Heart left ventricle (tissue), 16 donors: ENCODE measurements around the gene PRSS57. TPM values are rescaled to one million over a fixed set of nuclear protein-coding genes. Genes with fewer than 3 reads are reported as not detected.
A peak's percentile ranks its signal among the peaks of the same experiment; 100 is the strongest.

Source experiments
- ATAC-seq, 4 donors: fragments of 200-7000 bp; cut with Tn5 transposase; one replicate each; pipeline ENCODE4 v1.9.1; 2020 to 2022; ENCODE audit warnings: moderate library complexity in 4 of 4, mild to moderate bottlenecking in 3 of 4, moderate number of reproducible peaks in 1 of 4
- DNase-seq, 5 donors: peaks; one replicate each; pipeline ENCODE4 v3.0.0-alpha.2; 2020
- H3K27ac ChIP-seq, 12 donors: fragments of 200-600 bp; sonication (generic) in 4 of 12; one replicate each; pipeline versions ENCODE4 v1.5.0 to v1.8.0; 2016 to 2022; ENCODE audit warnings: mild to moderate bottlenecking in 2 of 12
- H3K27me3 ChIP-seq, 9 donors: fragments of 200-600 bp; sonication (generic) in 2 of 9; one replicate each; pipeline versions ENCODE4 v1.5.1 to v1.8.0; 2016 to 2022; ENCODE audit warnings: mild to moderate bottlenecking in 3 of 9
- H3K36me3 ChIP-seq, 9 donors: fragments of 200-600 bp; sonication (generic) in 2 of 9; one replicate each; pipeline versions ENCODE4 v1.5.0 to v1.8.0; 2018 to 2022; ENCODE audit warnings: mild to moderate bottlenecking in 2 of 9
- H3K4me1 ChIP-seq, 12 donors: fragments of 200-600 bp; sonication (generic) in 4 of 12; one replicate each; pipeline versions ENCODE4 v1.5.0 to v1.8.0; 2016 to 2022; ENCODE audit warnings: mild to moderate bottlenecking in 3 of 12
- H3K4me3 ChIP-seq, 12 donors: fragments of 200-600 bp; sonication (generic) in 4 of 12; one replicate each; pipeline versions ENCODE4 v1.5.0 to v1.8.0; 2017 to 2022; ENCODE audit warnings: mild to moderate bottlenecking in 9 of 12, moderate library complexity in 4 of 12
- H3K9me3 ChIP-seq, 12 donors: fragments of 200-600 bp; sonication (generic) in 4 of 12; one replicate each; pipeline versions ENCODE4 v1.5.0 to v1.8.0; 2016 to 2022; ENCODE audit warnings: mild to moderate bottlenecking in 1 of 12
- CTCF ChIP-seq, 12 donors: fragments of 200-600 bp; sonication (generic) in 4 of 12; IDR thresholded peaks; one replicate each; pipeline versions ENCODE4 v1.5.0 to v1.8.0; 2018 to 2022; ENCODE audit warnings: antibody characterized with exemption in 12 of 12, mild to moderate bottlenecking in 5 of 12
- POLR2A ChIP-seq, 2 donors: fragments of 450-650 bp; IDR thresholded peaks; one replicate each; pipeline ENCODE4 v1.6.1; 2017; ENCODE audit warnings: antibody characterized with exemption in 2 of 2, mild to moderate bottlenecking in 2 of 2, moderate library complexity in 2 of 2
- WGBS, 4 donors: extraction: QIAGEN DNeasy Blood & Tissue Kit in 2 of 4; methylation state at CpG; one replicate each; pipeline versions ENCODE4 v1.1.5 to v1.1.7; 2013 to 2018; 5-methylcytosine and 5-hydroxymethylcytosine counted together
- intact Hi-C, 10 donors: fragments of 100-400 bp; cut with DNase I; formaldehyde crosslinking; loops; one replicate each; pipeline versions ENCODE4 v1.11.1 to v1.14.2; 2022
- polyA plus RNA-seq, 2 donors: library from polyadenylated mRNA; stranded (reverse); fragments of 200-250 nt; gene quantifications; one replicate each; pipeline ENCODE4 v1.2.3, GENCODE V29; 2013
- total RNA-seq, 9 donors: library from RNA; depleted of rRNA in 2 of 9; stranded (reverse); fragments of >200 nt in 2 of 9; fragmentation: NEBNext Ultra II Directional in 3 of 9; extraction: Animal tissue kit (Norgen Biotek cat#: 25700) in 3 of 9; gene quantifications; one replicate each; pipeline versions ENCODE4 v1.1.0 to v1.2.4, GENCODE V29; 2016 to 2023
- donor health status: ischemic (EF 13 %, LVEDD 7.1; RV severe dilation, severe dysfunction).
- donor health status: healthy with polysubstance abuse.
- donor health status: DM: no; HTN: yes; CAD: no.
- donor health status: DM: no; HTN: no; CAD: no.
- donor health status: ischemic (EF 25% LVEDD 6.9; RV normal size, moderate dysfunction).
- donor health status: ischemic (EF 25% LVEDD 5.7; RV mildly dilated, moderate dysfunction).
- donor health status: healthy.
- donor health status: DM: yes; HTN: yes; CAD: no.
- donor health status: ischemic (EF 35%, LVEDD 5.7; RV mildly dilated, moderate dysfunction).
- donor health status: nonischemic (EF 11% LVEDD 7.7; RV severe dilation, severe dysfunction).
- donor health status: DM: yes; HTN: yes; CAD: no.
- donor health status: PGD.
- donor health status: ischemic (EF 29% LVEDD 5.4; RV normal size, mild dysfunction).
- donor health status: nonischemic (EF 23%, LVEDD 6.1; RV moderate dilation, normal function).

The PRSS57 gene
- total and polyA plus RNA-seq, 11 donors, result not detected

- H3K27ac ChIP-seq, result peak overlapping the region in 1 of 12 donors; percentile 24
- 49 to 79% (median 69%) methylated on average over 11 to 17 of the region's 17 CpGs for WGBS, 4 donors
- H3K4me1 ChIP-seq, result peaks cover 4 to 21% (median 15%) of the 10 kb centered on the region in 12 donors
- intact Hi-C loops, result loop anchor here in 1 of 10 donors (10.0 kb wide), 1 partner anchor 104 kb away; the partner anchor contains the start of gene CDC34
- no peaks in the 10 kb centered on the region for H3K9me3 ChIP-seq
- peaks cover 0 to 6% (median 0%) of the 10 kb centered on the region in 9 donors for H3K27me3 ChIP-seq
- peak overlapping the region in 10 of 12 donors; percentile 40 to 60 (median 54) for H3K4me3 ChIP-seq
- TF ChIP-seq CTCF (IDR thresholded peaks at IDR 0.05) (no peak), POLR2A (IDR thresholded peaks at IDR 0.05) (no peak)
- ATAC-seq, result no peak
- H3K36me3 ChIP-seq, result no peaks in the 10 kb centered on the region
- DNase-seq, result no peak
These were observed 56.4 kb downstream of the PRSS57 start for GRCh38 chr19:638906-639252.

Other genes with a start within 250 kb of the PRSS57 start
- 10 to 100 TPM in 7 of 9 donors, 1 to 10 TPM in 2; 9.1 to 35.8 (median 14.6) TPM for gene SHC2, start 234.4 kb downstream of the PRSS57 start, total RNA-seq
- 10 to 100 TPM in 1 of 2 donors, 1 to 10 TPM in 1; 6.7 to 22.3 TPM for gene SHC2, start 234.4 kb downstream of the PRSS57 start, polyA plus RNA-seq
- gene MADCAM1, start 199.0 kb downstream of the PRSS57 start, total RNA-seq, result under 1 TPM in 8 of 9 donors, not detected in 1; 0.23 to 0.56 (median 0.36) TPM
- under 1 TPM; 0.04 to 0.61 TPM for gene MADCAM1, start 199.0 kb downstream of the PRSS57 start, polyA plus RNA-seq
- 10 to 100 TPM in 8 of 9 donors, 1 to 10 TPM in 1; 5.7 to 39.3 (median 11.3) TPM for gene TPGS1, start 188.0 kb downstream of the PRSS57 start, total RNA-seq
- 10 to 100 TPM; 18.3 to 18.6 TPM for gene TPGS1, start 188.0 kb downstream of the PRSS57 start, polyA plus RNA-seq
- 100 to 1,000 TPM in 3 of 9 donors, 10 to 100 TPM in 6; 61.9 to 200 (median 84.6) TPM for gene CDC34, start 163.7 kb downstream of the PRSS57 start, total RNA-seq
- gene CDC34, start 163.7 kb downstream of the PRSS57 start, polyA plus RNA-seq, result 100 to 1,000 TPM; 122 to 148 TPM
- gene GZMM, start 151.4 kb downstream of the PRSS57 start, total RNA-seq, result 1 to 10 TPM in 2 of 9 donors, under 1 TPM in 2, not detected in 5; 0.40 to 3.0 (median 0.87) TPM
- gene GZMM, start 151.4 kb downstream of the PRSS57 start, polyA plus RNA-seq, result under 1 TPM; 0.12 to 0.34 TPM
- 1,000 to 10,000 TPM; 1,160 to 2,590 (median 1,462) TPM for gene BSG, start 122.9 kb downstream of the PRSS57 start, total RNA-seq
- gene BSG, start 122.9 kb downstream of the PRSS57 start, polyA plus RNA-seq, result 1,000 to 10,000 TPM in 1 of 2 donors, 100 to 1,000 TPM in 1; 727 to 2,989 TPM
- 10 to 100 TPM in 7 of 9 donors, 1 to 10 TPM in 2; 4.1 to 27.4 (median 15.4) TPM for gene HCN2, start 105.6 kb downstream of the PRSS57 start, total RNA-seq
- 10 to 100 TPM in 1 of 2 donors, 1 to 10 TPM in 1; 4.8 to 22.4 TPM for gene HCN2, start 105.6 kb downstream of the PRSS57 start, polyA plus RNA-seq
- 10 to 100 TPM; 32.0 to 78.0 (median 41.5) TPM for gene POLRMT, start 61.9 kb downstream of the PRSS57 start, total RNA-seq
- 10 to 100 TPM; 38.8 to 75.2 TPM for gene POLRMT, start 61.9 kb downstream of the PRSS57 start, polyA plus RNA-seq
- under 1 TPM in 3 of 9 donors, not detected in 6; 0.16 to 0.36 (median 0.20) TPM for gene FGF22, start 55.6 kb downstream of the PRSS57 start, total RNA-seq
- gene FGF22, start 55.6 kb downstream of the PRSS57 start, polyA plus RNA-seq, result under 1 TPM; 0.07 to 0.11 TPM
- gene RNF126, start 32.2 kb downstream of the PRSS57 start, total RNA-seq, result 100 to 1,000 TPM in 1 of 9 donors, 10 to 100 TPM in 8; 21.6 to 105 (median 29.4) TPM
- gene RNF126, start 32.2 kb downstream of the PRSS57 start, polyA plus RNA-seq, result 10 to 100 TPM; 23.5 to 45.2 TPM
- gene FSTL3, start 19.1 kb downstream of the PRSS57 start, total RNA-seq, result 100 to 1,000 TPM in 4 of 9 donors, 10 to 100 TPM in 5; 41.7 to 347 (median 99.9) TPM
- gene FSTL3, start 19.1 kb downstream of the PRSS57 start, polyA plus RNA-seq, result 100 to 1,000 TPM; 131 to 376 TPM
- gene PALM, start 13.5 kb upstream of the PRSS57 start, total RNA-seq, result 10 to 100 TPM; 13.5 to 42.3 (median 23.3) TPM
- 10 to 100 TPM; 15.7 to 23.8 TPM for gene PALM, start 13.5 kb upstream of the PRSS57 start, polyA plus RNA-seq
- 1 to 10 TPM in 1 of 9 donors, not detected in 8; 1.1 TPM for gene MISP, start 55.7 kb upstream of the PRSS57 start, total RNA-seq
- gene MISP, start 55.7 kb upstream of the PRSS57 start, polyA plus RNA-seq, result under 1 TPM in 1 of 2 donors, not detected in 1; 0.06 TPM
- gene PTBP1, start 102.0 kb upstream of the PRSS57 start, total RNA-seq, result 100 to 1,000 TPM in 1 of 9 donors, 10 to 100 TPM in 8; 47.6 to 144 (median 55.6) TPM
- 10 to 100 TPM; 39.2 to 52.2 TPM for gene PTBP1, start 102.0 kb upstream of the PRSS57 start, polyA plus RNA-seq
- gene PLPPR3, start 126.5 kb upstream of the PRSS57 start, total RNA-seq, result under 1 TPM in 3 of 9 donors, not detected in 6; 0.10 to 0.50 (median 0.14) TPM
- not detected for gene PLPPR3, start 126.5 kb upstream of the PRSS57 start, polyA plus RNA-seq
- gene AZU1, start 132.4 kb upstream of the PRSS57 start, total RNA-seq, result 1 to 10 TPM in 1 of 9 donors, under 1 TPM in 1, not detected in 7; 0.20 to 3.3 TPM
- gene AZU1, start 132.4 kb upstream of the PRSS57 start, polyA plus RNA-seq, result under 1 TPM in 1 of 2 donors, not detected in 1; 0.11 TPM
- gene PRTN3, start 145.5 kb upstream of the PRSS57 start, total RNA-seq, result under 1 TPM in 1 of 9 donors, not detected in 8; 0.40 TPM
- gene PRTN3, start 145.5 kb upstream of the PRSS57 start, polyA plus RNA-seq, result under 1 TPM in 1 of 2 donors, not detected in 1; 0.11 TPM
- gene ELANE, start 156.9 kb upstream of the PRSS57 start, total RNA-seq, result 1 to 10 TPM in 2 of 9 donors, under 1 TPM in 2, not detected in 5; 0.42 to 1.8 (median 1.3) TPM
- 1 to 10 TPM in 1 of 2 donors, under 1 TPM in 1; 0.53 to 1.4 TPM for gene ELANE, start 156.9 kb upstream of the PRSS57 start, polyA plus RNA-seq
- gene CFD, start 164.2 kb upstream of the PRSS57 start, total RNA-seq, result 100 to 1,000 TPM in 4 of 9 donors, 10 to 100 TPM in 5; 24.2 to 586 (median 84.5) TPM
- gene CFD, start 164.2 kb upstream of the PRSS57 start, polyA plus RNA-seq, result 100 to 1,000 TPM; 123 to 262 TPM
- 10 to 100 TPM; 17.5 to 41.9 (median 28.5) TPM for gene MED16, start 197.7 kb upstream of the PRSS57 start, total RNA-seq
- gene MED16, start 197.7 kb upstream of the PRSS57 start, polyA plus RNA-seq, result 10 to 100 TPM; 19.8 to 25.6 TPM
- gene RNU6-9, start 198.0 kb upstream of the PRSS57 start, total RNA-seq, result not detected
- not detected for gene RNU6-9, start 198.0 kb upstream of the PRSS57 start, polyA plus RNA-seq
- 10 to 100 TPM; 17.1 to 35.5 (median 23.8) TPM for gene R3HDM4, start 217.8 kb upstream of the PRSS57 start, total RNA-seq
- 10 to 100 TPM; 30.4 to 47.1 TPM for gene R3HDM4, start 217.8 kb upstream of the PRSS57 start, polyA plus RNA-seq
- gene KISS1R, start 221.9 kb upstream of the PRSS57 start, total RNA-seq, result not detected
- gene KISS1R, start 221.9 kb upstream of the PRSS57 start, polyA plus RNA-seq, result not detected
- gene ARID3A, start 230.6 kb upstream of the PRSS57 start, total RNA-seq, result 10 to 100 TPM in 1 of 9 donors, 1 to 10 TPM in 8; 1.9 to 15.7 (median 5.8) TPM
- 1 to 10 TPM; 3.9 to 5.9 TPM for gene ARID3A, start 230.6 kb upstream of the PRSS57 start, polyA plus RNA-seq